ENCODE measurements around the gene MYO3B.
"Not testable (repeated sequence)": the region's sequence is repeated elsewhere in the genome, so short reads cannot be mapped to it uniquely, and the experiment has no call there.

The MYO3B gene

GRCh38 chr2:170411660-170412059, 233.7 kb downstream of the MYO3B start:
- DNase-seq (ENCODE audit: low read depth in 3 of 3) = no peak

DNA sequence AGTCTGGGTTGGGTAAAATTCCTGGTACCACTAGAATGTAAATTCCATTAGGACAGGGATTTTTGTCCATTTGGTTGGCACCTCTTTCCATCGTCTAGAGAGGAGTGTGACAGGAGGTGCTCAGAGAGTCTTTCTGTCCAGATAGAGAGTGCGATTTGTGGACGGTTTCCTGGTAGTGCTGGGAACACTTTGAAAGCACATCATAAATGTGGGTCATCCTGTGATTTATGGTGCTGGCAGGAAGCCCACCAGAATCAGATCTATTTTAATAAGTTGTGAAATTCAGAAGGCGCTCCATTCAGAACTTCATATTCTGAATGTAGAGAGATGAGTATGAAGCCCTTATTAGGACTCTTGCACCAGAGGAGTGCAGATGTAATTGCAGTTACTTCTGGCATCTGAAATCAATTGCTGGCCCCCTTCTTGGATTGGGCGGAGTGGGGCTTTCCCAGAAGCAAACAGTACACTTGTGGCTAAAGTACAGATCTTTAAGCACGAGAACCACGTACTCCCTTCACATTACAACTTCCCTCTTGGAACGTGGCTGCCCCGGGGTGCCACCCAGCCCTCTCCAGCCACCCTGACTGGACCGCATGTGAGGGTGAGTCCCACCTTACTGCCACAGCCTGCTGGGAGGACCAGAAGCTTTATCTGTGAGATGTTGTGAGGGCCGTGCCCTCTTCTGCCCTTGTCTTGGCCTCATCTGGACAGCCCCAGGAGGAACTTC, 243.2 kb downstream of the MYO3B start:
- DNase-seq (ENCODE audit: low read depth in 3 of 3) = no peak

GRCh38 chr2:170423919-170424318, 246.0 kb downstream of the MYO3B start:
- no peak for DNase-seq (ENCODE audit: low read depth in 3 of 3)

DNA sequence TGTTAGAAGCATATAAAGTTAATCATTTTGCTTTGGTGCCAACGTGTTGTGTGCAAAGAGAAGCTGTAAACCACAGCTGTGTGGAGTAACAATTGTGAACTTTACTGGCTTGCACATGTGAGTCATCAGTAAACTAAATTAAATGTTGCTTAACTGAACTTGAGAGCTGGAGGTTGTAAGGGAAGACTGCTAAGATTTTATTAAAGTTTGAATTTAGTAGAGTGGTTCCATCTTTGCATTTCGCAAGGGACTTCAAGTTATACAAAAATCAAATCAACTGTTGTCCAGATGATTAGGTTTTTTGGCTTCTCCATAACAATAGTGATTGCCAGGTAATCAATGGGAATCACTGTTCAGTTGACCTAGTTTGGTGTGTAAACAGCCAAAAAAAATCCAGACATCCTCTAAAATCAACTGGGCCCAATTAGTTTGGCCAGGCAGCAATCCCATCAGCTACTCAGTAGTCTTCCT, 247.4 kb downstream of the MYO3B start:
- no peak for DNase-seq (ENCODE audit: low read depth in 3 of 3)

DNA sequence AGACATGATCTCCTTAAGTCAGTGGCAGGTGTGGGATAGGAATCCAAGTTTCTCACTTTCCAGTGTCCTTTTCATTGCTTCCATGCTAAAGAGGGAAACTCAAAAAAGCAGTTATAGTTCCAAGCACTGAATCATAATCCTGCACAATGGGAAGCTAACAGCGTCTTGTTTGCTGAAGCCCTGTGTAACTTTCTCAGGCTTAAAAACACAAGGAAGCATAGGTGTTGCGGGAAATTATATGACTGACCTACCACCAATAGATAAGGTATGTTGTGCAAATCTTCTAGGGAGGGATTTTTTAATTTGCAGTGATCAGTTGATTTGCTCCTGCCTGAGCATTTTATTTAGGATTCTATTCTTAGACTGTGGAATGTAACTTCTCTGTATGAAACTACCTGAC, 250.9 kb downstream of the MYO3B start:
- DNase-seq (ENCODE audit: low read depth in 3 of 3) = no peak

DNA sequence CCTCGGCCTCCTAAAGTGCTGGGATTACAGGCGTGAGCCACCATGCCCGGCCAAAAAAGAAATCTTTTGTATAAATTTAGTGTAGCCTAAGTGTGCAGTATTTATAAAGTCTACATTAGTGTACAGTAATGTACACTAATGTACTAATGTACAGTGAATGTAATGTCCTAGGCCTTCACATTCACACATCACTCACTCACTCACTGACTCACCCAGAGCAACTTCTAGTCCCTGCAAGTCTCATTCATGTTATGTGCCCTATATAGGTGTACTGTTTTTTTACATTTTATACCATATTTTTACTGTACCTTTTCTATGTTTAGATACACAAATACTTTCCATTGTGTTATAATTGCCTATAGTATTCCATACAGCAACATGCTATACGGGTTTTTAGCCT, 254.9 kb downstream of the MYO3B start:
- no peak for DNase-seq (ENCODE audit: low read depth in 3 of 3)

DNA sequence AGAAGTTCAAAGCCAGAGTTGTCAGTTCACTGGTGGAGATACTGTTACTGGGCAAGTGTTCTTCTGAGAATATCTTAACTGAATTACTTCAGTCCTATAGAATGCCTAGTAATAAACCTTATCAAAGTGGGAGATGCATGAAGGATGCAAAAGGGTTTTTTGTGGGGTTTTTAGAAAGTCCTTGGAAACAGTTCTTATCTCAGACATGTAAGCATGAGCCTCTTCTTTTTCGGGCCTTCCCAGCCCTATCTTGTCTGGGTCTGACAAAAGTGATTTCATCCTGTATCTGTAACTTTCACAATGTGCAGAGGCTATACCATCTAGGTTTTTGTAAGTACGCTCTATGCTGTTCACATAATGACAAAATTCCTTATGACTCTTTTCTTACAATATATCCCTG, 255.5 kb downstream of the MYO3B start:
- no peak for DNase-seq (ENCODE audit: low read depth in 3 of 3)

GRCh38 chr2:170434396-170434795, 256.4 kb downstream of the MYO3B start:
- not testable (repeated sequence) for DNase-seq (ENCODE audit: low read depth in 3 of 3)

DNA sequence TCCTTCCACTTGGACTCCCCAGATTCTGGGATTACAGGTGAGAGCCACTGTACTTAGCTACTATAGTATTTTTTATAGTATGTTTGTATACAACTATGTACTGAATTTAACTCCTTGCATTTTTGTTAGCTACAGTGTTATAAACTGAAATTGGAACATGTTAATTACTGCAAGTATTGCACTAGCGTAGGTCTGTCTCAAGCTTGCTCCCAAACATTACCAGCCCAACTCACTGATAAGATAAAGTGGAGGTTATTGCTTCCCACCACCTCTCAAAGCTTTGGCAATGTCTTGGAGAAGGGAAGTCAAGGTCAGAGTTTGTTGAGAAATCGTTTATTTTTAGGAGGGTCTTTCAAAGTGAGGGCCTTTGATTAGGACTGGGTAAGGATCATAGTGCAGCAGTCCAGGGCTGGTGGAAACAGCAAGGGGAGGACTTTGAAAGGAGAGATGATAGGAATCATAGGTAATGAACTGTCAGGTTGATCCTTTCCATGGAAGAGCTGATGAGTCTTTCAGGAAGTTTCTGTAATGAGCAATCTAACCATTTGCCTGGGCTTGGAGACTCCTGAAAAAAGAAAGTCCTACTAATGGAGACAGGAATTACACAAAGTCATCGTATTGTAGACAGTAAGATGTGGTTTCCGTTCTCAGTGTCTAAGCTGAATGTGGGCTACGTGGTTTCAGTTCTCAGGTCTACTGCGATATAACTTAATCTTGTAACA, 257.1 kb downstream of the MYO3B start:
- no peak for DNase-seq (ENCODE audit: low read depth in 3 of 3)

DNA sequence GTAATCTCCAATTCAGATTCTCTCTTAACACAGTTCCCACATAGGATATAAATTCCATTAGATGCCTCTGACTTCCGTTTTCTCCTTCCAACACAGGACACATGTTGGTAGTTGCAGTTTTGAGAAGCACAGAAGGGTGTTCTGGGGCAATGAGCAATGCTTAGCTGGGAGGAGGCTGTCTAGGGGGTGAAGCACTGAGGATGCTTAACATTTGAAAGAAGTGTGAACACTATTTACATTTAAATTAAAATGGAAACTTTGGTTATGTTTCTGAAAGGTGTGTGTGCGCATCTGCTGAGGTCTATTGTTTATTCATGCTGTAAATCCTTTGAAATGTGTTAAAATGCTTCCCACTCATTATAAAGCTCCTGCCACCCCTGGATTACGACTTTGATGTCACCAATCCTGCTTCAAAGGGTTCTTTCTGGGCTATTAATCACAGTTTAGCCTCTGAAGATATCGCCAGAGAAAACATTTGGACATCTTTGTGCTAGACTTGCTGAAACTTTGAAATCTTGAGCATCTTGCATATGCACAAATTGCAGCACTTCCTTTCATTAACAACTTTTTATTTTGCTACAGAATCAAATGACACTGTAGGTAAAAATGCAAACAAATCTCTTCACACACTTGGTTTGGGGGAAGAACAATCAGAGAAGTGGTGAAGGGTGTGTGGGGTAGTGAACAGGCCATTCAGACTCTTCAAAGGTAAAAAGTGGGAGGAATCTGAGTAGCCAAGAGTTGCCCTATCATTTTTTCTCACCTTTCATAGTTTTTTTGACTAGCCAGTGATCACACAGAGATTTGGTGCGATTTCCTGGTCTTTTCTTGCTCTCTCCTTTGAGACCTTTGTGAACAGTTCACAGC, 258.4 kb downstream of the MYO3B start:
- no peak for DNase-seq (ENCODE audit: low read depth in 3 of 3)

GRCh38 chr2:170446078-170446477, 268.1 kb downstream of the MYO3B start:
- no peak for DNase-seq (ENCODE audit: low read depth in 3 of 3)

DNA sequence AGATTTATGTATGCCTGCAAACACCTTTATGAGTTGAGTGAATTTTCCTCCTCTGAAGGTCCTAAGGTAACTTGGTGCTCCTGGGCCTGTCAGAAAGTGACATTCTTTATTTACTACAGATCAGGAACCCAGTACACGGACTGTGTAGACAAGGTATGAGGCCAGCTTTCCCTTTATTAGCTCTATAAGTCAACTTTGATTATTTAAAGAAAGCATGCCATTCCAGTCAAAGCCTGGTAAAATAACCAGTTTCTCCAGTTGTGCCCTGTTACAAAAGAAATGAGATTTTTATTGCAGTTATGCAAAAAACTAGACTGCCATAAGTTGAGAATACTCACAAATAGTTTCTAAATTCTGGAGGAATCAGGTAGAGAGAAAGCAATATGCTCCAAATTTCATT, 271.1 kb downstream of the MYO3B start:
- DNase-seq (ENCODE audit: low read depth in 3 of 3) = no peak

GRCh38 chr2:170454471-170455372, 276.8 kb downstream of the MYO3B start:
- DNase-seq (ENCODE audit: low read depth in 3 of 3) = no peak

- no peak for DNase-seq (ENCODE audit: low read depth in 3 of 3)
Observed at GRCh38 chr2:170455617-170456426, 277.9 kb downstream of the MYO3B start.

GRCh38 chr2:170456914-170457313, 279.0 kb downstream of the MYO3B start:
- no peak for DNase-seq (ENCODE audit: low read depth in 3 of 3)

DNA sequence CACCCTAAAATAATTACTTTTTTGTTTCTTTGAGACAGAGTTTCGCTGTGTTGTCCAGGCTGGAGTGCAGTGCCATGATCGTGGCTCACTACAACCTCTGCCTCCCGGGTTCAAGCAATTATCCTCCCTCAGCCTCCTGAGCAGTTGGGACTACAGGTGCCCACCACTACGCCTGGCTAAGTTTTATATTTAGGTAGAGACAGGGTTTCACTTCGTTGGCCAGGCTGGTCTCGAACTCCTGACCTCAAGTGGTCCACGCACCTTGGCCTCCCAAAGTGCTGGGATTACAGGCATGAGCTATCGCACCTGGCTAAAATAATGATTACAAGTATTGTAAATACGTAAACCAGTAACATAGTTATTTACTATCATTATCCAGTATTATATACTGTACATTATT, 279.8 kb downstream of the MYO3B start:
- no peak for DNase-seq (ENCODE audit: low read depth in 3 of 3)

DNA sequence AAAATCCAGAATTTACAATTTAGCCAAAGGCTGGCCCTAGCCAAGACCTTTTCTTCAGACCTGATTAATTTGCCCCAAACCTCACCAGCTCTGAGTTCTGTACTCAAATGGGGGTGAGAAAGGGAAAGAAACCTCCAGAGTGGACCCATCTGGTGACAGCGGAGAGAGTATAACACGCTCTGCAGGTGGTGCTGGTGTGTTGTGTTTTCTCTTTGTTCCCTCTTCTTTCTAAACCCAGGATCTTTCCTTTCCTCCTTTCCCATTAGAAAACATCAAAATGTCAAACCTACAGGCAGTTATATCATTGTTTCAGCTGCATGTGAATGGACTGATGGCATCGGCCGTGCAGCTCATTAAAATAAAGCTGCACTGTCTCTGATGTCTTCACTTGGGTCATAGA, 283.9 kb downstream of the MYO3B start:
- DNase-seq (ENCODE audit: low read depth in 3 of 3) = no peak

DNA sequence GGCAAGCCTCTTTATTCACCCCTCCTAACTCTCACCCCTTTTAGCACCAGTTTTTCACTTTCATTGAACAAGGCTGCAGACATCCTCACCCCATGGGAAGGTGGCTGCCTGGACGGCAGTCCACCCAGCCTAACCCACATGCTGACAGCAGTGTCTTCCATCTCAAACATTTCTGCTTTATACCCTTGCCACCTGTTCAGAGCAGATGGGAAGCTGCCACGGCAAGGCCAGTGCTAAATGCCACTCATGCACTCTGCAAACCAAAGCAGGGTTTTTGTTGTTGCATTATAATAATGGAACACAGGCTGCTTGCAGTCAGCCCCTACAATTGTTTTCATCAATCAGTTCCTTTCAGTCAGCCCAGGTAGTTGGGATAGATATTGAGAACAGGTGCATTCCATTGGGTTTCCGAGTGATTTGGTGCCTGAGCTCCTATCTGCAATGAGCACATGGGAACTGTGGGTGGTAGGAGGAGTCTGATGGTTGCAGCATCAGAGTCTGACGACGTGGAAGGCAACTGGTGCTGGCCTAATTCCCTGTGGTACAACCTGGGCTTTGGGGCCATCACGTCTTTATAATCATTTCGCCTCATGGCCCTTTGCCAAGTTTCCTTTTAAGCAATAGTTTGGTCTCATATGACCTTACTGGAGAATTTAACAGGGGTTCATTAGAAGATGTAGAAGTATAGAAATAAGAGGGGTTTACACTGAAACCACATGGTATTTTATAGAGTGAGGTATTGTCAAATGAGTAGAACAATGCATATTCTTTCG, 284.7 kb downstream of the MYO3B start:
- DNase-seq (ENCODE audit: low read depth in 3 of 3) = no peak

- no peak for DNase-seq (ENCODE audit: low read depth in 3 of 3)
Observed at GRCh38 chr2:170463206-170463537, 285.2 kb downstream of the MYO3B start.

DNA sequence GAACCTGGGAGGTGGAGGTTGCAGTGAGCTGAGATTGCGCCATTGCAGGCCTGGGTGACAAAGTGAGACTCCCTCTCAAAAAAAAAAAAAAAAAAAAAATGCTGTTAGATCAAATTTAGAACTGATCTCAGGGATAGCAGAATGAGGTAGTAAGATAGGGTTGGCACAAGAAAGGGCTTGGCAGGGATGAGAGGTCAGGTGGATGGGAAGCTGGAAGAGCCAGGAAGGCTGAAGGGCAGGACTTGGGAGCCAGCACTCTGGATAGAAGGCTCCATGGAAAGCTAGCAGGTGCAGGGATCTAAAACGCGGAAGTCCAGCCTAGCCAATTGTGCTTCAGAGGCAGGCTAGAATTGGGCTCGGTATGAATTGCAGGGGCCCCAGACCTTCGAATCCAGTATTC, 286.3 kb downstream of the MYO3B start:
- no peak for DNase-seq (ENCODE audit: low read depth in 3 of 3)
